ENCODE data around the gene TIMM22.

The TIMM22 gene

GRCh38 chr17:979539-980405 is 17.2 kb upstream of the TIMM22 start, which contains the start of gene NXN:
Gene NXN, minus strand, starts transcription at chr17:979776.
- H3K4me3 ChIP-seq (ENCODE audit: low read depth, low read length): peak within 1 kb of the TSS; percentile 70
- TF ChIP-seq CTCF (conservative IDR thresholded peaks at IDR 0.05; ENCODE audit: low read depth, low read length): peak; percentile 35
- DNase-seq (ENCODE audit: low read depth): peak; percentile 80

GRCh38 chr17:980406-981291 is 16.3 kb upstream of the TIMM22 start:
- peak; percentile 81 for TF ChIP-seq CTCF (conservative IDR thresholded peaks at IDR 0.05; ENCODE audit: low read depth, low read length)
- peak; percentile 90 for DNase-seq (ENCODE audit: low read depth)
- peak overlapping the region; percentile 62 for H3K4me3 ChIP-seq (ENCODE audit: low read depth, low read length)

- no peak overlapping the region for H3K4me3 ChIP-seq (ENCODE audit: low read depth, low read length)
- DNase-seq (ENCODE audit: low read depth): no peak
- TF ChIP-seq CTCF (conservative IDR thresholded peaks at IDR 0.05; ENCODE audit: low read depth, low read length): no peak
Measured at GRCh38 chr17:981292-981658, 15.7 kb upstream of the TIMM22 start.

- no peak for TF ChIP-seq CTCF (conservative IDR thresholded peaks at IDR 0.05; ENCODE audit: low read depth, low read length)
- DNase-seq (ENCODE audit: low read depth): no peak
- no peak overlapping the region for H3K4me3 ChIP-seq (ENCODE audit: low read depth, low read length)
Measured at GRCh38 chr17:983921-984320, 13.0 kb upstream of the TIMM22 start.

- no peak overlapping the region for H3K4me3 ChIP-seq (ENCODE audit: low read depth, low read length)
- no peak for DNase-seq (ENCODE audit: low read depth)
- TF ChIP-seq CTCF (conservative IDR thresholded peaks at IDR 0.05; ENCODE audit: low read depth, low read length): no peak
Measured at GRCh38 chr17:986322-986929, 10.5 kb upstream of the TIMM22 start.

- DNase-seq (ENCODE audit: low read depth): no peak
- no peak for TF ChIP-seq CTCF (conservative IDR thresholded peaks at IDR 0.05; ENCODE audit: low read depth, low read length)
- no peak overlapping the region for H3K4me3 ChIP-seq (ENCODE audit: low read depth, low read length)
Measured at GRCh38 chr17:987931-988330, 9.0 kb upstream of the TIMM22 start.
